DMS153 treated with DMSO at 0.1 percent for 48 hours (cell line): ENCODE results near the gene SDC1.

Source experiments
- DNase-seq: peaks from one replicate; lab custom pipeline; 2025; ENCODE audit not compliant: unreplicated experiment; lab: John Stamatoyannopoulos, UW

Gene SDC1

GRCh38 chr2:20186078-20186854 is 38.7 kb downstream of the SDC1 start:
- DNase-seq, result no peak

DNA sequence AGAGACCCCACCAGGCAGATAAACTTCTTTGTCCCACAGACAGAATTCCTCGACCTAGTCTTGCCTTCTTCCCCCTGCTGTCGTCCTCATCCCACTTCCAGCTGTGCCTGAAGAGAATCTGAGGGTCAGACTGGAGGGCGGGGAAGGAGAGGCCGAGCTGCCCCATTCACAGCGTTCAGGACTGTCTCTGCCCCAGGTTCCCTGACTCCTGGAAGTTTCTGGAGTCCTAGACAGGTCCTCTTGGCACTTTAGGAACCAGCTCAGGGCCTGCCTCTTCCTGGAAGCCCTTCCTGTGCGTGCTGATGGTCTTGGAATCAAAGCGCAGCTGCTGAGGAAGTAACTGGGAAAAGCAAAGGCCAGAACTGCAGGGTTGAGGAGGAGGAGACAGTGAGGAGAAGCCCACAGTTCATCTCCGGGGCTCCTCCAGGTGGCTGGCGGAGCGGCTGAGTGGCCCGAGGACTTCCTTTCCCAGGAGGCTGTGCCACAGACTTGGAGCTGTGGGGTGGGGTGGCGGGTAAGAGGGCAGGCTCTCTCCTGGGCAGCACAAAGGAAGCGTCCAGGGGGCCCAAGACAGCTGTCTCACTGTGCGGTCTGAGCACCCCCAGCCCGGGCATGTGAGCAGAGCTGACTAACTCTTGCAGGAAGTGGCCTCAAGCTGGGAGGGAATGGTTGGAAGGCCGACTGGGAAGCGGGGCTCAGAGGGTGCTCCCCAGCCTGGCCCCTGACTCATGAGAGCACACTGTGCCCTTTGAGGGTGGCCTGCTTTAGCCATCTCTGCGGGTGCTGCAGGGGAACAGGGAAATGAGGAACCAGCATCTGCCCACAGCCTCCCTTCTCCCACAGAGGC is 39.5 kb downstream of the SDC1 start:
- DNase-seq, result no peak

- DNase-seq, result no peak
These were observed 40.6 kb downstream of the SDC1 start for GRCh38 chr2:20184067-20184938.

DNA sequence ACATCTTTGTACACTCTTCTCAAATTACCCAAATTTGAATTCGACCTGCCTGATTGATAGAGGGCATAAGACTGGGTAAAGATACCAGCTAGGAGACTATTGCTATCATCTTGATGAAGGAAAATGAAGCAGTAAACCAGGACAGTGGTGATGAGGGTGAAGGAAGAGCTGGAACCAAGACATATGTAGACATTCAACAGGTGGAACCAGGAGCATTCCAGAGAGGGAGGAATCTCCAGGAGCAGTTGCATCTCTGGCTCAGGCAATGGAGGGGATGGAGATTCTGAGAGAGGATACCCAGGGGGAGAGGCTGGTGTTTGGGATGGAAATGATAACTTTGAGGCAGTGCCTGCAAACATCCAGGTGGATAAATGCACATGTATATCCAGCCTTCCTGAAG is 41.6 kb downstream of the SDC1 start:
- DNase-seq, result no peak

DNA sequence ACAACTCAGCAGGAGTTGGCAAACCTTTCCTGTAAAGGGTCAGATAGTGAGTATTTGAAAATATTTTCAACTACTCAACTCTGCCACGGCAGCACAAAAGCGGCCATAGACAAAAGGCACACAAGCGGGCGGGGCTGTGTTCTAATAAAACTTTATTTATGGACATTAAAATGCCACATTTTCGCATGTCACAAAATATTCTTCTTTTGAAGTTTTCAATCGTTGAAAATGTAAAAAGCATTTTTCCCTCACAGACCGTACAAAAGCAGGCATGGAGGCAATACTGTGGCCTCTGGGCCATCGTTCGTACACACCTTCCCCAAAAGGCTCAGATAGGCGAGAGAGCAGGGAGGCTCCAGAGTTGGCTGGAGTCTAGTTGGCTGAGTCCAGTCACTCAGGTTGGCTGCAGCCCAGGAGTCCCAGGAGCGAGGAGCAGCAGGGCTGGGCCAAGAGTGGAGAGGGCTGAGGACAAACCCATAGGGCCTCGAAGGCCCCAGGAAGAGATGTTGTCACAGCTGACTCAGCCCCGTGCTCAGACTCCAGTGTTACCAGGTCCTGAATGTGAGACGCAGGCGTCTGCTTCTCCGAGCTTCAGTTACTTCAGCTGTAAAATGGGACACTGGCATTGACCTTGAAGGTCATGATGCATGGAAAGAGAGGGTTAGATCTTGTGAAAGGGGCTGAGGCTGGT is 42.5 kb downstream of the SDC1 start:
- DNase-seq, result no peak

DNA sequence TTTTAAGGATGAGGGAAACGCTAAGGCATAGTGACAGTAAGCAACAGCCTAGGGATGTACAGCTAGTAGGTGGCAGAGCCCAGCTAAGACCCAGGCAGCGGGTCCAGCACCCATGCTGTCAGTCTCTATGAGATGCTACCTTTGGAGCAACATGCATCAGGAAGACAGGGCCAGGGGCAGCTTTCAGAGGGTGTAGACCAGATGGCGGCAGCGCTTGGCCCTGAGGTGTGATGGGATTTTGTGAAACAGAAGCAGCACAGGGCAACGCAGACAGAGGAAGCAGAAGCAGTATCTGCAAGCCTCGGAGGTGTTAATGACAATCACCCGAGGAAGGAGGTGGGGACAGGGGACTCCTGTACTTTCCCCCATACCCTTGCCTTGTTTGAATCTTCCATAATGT is 43.2 kb downstream of the SDC1 start:
- no peak for DNase-seq

GRCh38 chr2:20180676-20181648 is 44.0 kb downstream of the SDC1 start:
- DNase-seq, result no peak

DNA sequence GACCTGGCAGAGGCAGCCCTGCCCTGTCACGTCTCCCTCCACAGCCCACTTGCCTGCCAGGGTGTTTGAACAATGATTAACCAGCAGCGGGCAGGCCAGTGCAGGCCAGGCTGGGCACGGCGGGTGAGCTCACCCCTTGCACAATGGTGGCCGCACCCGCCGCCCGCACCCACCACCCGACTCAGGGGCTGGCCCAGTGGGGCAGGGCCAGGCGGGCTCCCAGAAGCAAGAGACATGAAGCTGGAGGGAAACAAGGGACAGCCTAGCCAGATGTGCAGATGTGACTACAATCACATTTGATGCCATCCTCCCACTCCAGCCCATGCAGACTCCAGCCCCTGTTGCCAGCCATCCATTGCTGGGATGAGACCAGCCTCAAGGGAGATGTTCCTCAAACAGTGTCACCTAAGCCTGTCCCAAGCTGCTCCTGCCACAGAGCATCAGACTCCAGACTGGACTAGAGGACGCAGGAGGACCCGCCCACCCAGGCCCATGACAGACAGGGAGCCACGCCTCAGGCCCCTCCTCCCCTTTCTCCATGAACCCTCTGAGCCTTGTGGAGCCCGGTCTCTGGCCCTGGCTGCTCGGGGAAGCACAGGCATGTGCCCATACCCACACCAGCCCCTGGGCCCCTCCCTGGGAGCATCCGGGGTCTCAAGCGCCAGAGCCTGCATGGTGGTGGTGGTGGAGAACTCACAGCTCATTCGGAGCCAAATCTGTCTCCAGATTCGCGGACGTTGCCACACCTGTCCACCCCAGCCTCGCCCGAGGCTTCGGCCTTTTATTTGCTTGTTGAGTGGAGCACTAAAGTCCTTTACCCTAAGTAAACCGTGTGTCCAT is 45.0 kb downstream of the SDC1 start:
- DNase-seq, result peak; percentile 41

GRCh38 chr2:20179466-20179754 is 45.5 kb downstream of the SDC1 start:
- DNase-seq, result no peak

DNA sequence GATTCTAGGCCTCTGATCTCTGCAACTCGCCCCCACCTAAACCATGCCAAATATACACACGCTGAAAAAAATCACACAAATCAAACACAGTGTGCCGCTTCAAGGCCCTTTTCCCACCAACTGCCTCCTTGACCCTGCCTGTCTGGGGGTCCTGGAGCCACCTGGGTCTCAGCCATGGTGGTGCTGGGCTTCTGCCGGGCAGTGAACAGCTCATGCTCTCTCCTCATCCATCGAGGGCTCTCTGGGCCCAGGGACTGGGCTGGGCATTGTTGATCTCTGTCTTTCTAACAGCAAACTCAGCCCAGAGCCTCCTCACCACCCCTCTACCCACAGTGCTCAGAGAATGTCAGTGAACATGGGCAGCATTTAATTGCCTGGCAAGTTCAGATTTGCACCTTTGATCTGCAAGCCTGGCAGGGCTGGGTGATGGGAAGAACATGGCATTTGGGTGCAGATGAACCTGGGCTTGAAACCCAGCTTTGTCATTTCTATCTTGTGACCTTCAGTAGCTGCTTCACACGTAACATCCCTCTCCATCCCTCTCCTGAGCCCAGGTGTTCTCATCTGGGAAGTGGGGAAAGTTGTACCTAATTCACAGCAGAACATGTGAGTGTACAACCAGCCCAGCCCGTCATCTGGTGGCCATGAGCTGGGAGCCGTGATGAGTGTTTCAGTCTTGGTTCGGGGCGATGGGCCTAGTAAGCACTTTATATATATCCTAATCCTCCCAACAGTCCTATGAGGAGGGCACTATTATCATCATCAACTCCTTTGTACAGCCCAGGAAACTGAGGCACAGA is 46.1 kb downstream of the SDC1 start:
- no peak for DNase-seq

GRCh38 chr2:20178249-20178607 is 46.7 kb downstream of the SDC1 start:
- DNase-seq, result no peak

GRCh38 chr2:20177556-20178248 is 47.2 kb downstream of the SDC1 start:
- DNase-seq, result no peak

GRCh38 chr2:20176760-20177159 is 48.2 kb downstream of the SDC1 start:
- no peak for DNase-seq

GRCh38 chr2:20175931-20176330 is 49.0 kb downstream of the SDC1 start:
- DNase-seq, result no peak

- no peak for DNase-seq
These were observed 49.7 kb downstream of the SDC1 start for GRCh38 chr2:20175267-20175666.

- DNase-seq, result no peak
These were observed 50.5 kb downstream of the SDC1 start for GRCh38 chr2:20174410-20174809.

GRCh38 chr2:20173496-20174402 is 51.2 kb downstream of the SDC1 start:
- no peak for DNase-seq
